GM19372 (cell line): ENCODE measurements around the gene DNM3.

Experiments
- ATAC-seq: cut with Tn5 transposase; IDR thresholded peaks from one replicate; pipeline ENCODE4 v1.9.1; 2021; ENCODE audit warnings: mild to moderate bottlenecking, low read depth, moderate library complexity; ENCODE audit not compliant: unreplicated experiment

The DNM3 gene

DNA sequence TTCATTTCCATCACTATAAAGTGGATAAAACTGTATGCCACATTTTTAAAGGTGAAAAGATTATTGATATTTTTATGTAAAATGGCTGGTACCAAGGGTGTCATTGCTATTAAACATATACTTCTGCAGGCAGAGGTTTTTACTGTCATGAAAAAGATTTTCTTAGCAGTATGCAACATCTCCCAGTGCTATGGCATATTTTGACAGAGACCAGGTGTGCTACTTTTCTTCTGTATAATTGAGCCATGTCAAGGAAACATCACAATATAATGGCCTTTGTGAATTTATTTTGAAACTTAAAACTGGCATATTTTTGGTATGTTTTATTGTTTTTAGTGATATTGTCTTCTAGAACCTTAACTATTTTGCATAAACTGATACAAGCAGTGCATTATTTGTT lies 362.6 kb downstream of the DNM3 start:
- ATAC-seq: no peak

- no peak for ATAC-seq
Measured at GRCh38 chr1:172206256-172206655, 365.0 kb downstream of the DNM3 start.

DNA sequence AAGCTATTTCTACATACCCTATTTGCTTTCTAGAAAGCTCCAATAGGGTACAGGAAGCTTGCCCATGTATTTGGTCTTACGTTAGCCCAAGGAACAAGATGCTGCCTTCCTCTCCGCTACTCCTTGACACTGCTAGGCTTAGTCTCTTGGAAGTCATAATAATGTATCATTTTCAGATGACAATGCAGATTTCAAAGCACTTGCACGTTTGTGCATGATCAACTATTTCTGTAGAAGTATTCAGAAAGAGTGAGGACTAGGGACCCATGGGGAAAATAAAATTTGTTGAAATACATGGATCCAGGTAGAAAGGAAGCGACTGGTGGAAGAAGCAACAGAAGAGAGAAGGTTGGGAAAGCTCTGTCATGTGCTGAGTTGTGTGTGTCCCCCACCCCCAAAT lies 367.3 kb downstream of the DNM3 start:
- no peak for ATAC-seq

DNA sequence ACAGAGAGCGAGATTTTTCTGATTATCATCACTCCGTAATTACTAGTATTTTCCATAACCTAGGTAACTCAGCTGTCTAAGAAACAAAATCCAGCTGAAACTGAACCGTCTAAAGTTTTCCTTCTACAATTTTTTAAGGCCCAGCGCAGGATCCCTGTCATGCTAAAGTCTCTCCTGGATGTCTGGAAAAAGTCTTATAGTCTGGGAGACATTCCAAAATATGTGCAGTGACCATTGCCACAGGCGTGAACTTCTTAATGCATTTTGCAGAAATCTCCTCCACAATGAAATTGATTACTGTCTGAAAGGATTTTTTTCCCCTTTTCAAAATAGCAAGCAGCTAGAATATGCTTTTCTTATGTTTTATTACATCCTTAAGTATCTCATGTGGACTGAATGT lies 369.9 kb downstream of the DNM3 start:
- ATAC-seq: no peak

- no peak for ATAC-seq
Measured at GRCh38 chr1:172212124-172212523, 370.8 kb downstream of the DNM3 start.

- no peak for ATAC-seq
Measured at GRCh38 chr1:172215006-172215405, 373.7 kb downstream of the DNM3 start.

- no peak for ATAC-seq
Measured at GRCh38 chr1:172219966-172220365, 378.7 kb downstream of the DNM3 start.

- no peak for ATAC-seq
Measured at GRCh38 chr1:172220376-172220775, 379.1 kb downstream of the DNM3 start.

- ATAC-seq: no peak
Measured at GRCh38 chr1:172221436-172221835, 380.1 kb downstream of the DNM3 start.

GRCh38 chr1:172224871-172225270 lies 383.6 kb downstream of the DNM3 start:
- ATAC-seq: no peak

GRCh38 chr1:172229942-172230341 lies 388.6 kb downstream of the DNM3 start:
- no peak for ATAC-seq

- ATAC-seq: no peak
Measured at GRCh38 chr1:172230526-172230925, 389.2 kb downstream of the DNM3 start.

DNA sequence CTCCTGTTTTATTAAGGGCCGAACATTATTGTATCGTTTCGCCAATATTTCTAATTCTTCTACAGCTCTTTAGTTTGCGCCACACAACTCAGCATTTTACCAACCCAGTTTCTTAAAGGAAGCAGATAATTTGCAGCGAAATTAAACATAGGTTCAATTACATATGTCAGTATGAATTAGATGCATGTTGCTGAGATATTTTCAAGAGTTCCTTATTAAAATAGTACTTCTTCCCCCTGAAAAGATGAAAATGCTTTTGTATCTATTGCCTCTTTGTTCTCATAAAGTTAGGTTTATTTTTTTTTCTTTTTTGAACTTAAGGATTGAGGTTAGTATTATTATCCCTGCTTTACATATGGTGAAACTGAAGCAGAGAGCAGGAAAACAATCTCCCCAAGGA lies 395.7 kb downstream of the DNM3 start:
- no peak for ATAC-seq

DNA sequence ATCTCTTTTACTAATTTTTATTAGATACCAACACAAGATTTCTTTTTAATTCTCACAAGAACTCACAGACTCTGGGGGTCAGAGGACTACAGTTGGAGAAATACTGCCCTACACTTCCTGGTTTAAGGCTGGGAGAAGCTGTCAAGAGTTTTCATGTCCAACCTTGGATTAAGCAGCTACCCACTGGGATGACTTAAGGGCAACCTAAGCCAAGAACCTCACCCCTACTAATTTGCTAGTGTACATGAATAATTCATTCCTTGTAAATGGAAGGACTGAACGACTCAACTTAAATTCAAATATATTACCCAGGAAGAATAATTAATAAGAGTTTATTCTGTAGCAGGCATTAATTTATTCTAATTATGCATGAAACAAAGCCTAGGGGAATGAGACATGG lies 396.9 kb downstream of the DNM3 start:
- ATAC-seq: no peak

DNA sequence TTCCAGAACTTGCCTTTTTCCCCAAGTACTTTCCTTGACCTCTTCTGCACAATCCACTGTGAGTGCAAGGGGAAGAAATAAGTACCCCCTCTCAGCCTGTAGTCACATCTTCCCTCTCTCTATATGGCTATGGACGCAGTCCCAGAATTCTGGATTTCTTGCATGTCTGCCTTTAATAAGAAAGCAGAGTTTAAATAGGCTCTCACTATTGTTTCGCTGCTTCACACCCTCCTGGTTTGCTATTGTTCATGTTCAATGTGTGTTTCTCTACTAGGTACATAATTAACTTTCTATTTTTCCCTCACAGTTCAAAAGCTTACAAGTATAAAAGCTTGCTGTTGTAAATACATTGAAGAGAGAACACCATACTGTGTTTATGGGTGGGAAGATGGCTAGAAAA lies 397.7 kb downstream of the DNM3 start:
- ATAC-seq: no peak

DNA sequence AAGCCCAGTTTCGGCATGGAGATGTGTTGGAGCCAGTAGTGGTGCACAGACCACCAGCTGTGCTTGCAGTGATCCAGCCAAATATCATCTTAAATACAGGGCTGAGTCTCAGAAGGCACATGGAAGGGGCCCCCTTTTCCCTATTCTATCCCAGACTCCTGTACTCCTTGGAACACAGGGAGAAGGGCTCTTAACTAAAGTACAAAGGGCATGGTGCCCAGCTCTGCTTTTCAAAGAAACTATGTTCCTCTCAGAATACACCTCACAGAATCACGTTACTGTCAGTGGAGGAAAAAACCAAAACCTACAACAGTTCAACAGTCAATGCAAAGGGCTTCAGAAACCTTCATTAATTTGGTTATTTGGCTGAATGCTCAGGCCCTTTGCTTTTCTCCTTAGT lies 398.6 kb downstream of the DNM3 start:
- ATAC-seq: no peak

GRCh38 chr1:172241540-172241939 lies 400.2 kb downstream of the DNM3 start:
- ATAC-seq: no peak

- no peak for ATAC-seq
Measured at GRCh38 chr1:172244865-172245264, 403.6 kb downstream of the DNM3 start.

GRCh38 chr1:172245788-172246187 lies 404.5 kb downstream of the DNM3 start:
- ATAC-seq: no peak

GRCh38 chr1:172246521-172247390 lies 405.5 kb downstream of the DNM3 start:
- no peak for ATAC-seq

- no peak for ATAC-seq
Measured at GRCh38 chr1:172251486-172251885, 410.2 kb downstream of the DNM3 start.

- no peak for ATAC-seq
Measured at GRCh38 chr1:172252321-172252720, 411.0 kb downstream of the DNM3 start.

GRCh38 chr1:172252958-172253357 lies 411.7 kb downstream of the DNM3 start:
- no peak for ATAC-seq
